K562 (cell line): ENCODE measurements around the gene POU3F1. TPM values are rescaled to one million over a fixed set of nuclear protein-coding genes. Genes with fewer than 3 reads are reported as not detected.

Experiments used
- BDP1 ChIP-seq: IDR thresholded peaks from 3 replicates; pipeline ENCODE4 v1.6.1; 2011; ENCODE audit not compliant: insufficient read length, insufficient read depth
- ETV6 ChIP-seq, 3 experiments: fragments of 150-350 bp in 1 of 3; sonication (generic) in 1 of 3; formaldehyde crosslinking in 1 of 3; IDR thresholded peaks; 2 replicates each; pipeline versions ENCODE4 v1.6.1 to v1.8.0; 2014 to 2022; ENCODE audit warnings: borderline replicate concordance in 2 of 3, low read depth in 2 of 3, antibody characterized with exemption in 1 of 3, low read length in 1 of 3, mild to moderate bottlenecking in 1 of 3, missing genetic modification reagents in 1 of 3
- HDAC1 ChIP-seq, 2 experiments: fragments of 450-650 bp; IDR thresholded peaks; 2 replicates each; pipeline ENCODE4 v1.6.1; 2016 to 2017; ENCODE audit warnings: inconsistent platforms in 1 of 2, mild to moderate bottlenecking in 1 of 2, moderate library complexity in 1 of 2
- JUN ChIP-seq, 2 experiments: sonication (generic) in 1 of 2; formaldehyde crosslinking in 1 of 2; IDR thresholded peaks; 2 replicates each; pipeline versions ENCODE4 v1.6.1 to v1.8.0; 2012 to 2022; ENCODE audit warnings: borderline replicate concordance in 2 of 2, mild to moderate bottlenecking in 2 of 2, improper control_type of control experiment in 1 of 2, low read depth in 1 of 2, low read length in 1 of 2, missing genetic modification reagents in 1 of 2
- KDM2B ChIP-seq: fragments of 250-450 bp; sonication (Bioruptor Pico); IDR thresholded peaks from 2 replicates; pipeline ENCODE4 v1.8.0; 2021; ENCODE audit warnings: mild to moderate bottlenecking, moderate library complexity
- MAFK ChIP-seq: IDR thresholded peaks from 2 replicates; pipeline ENCODE4 v1.6.1; 2011; ENCODE audit warnings: low read length, improper control_type of control experiment
- MEF2A ChIP-seq: IDR thresholded peaks from 2 replicates; pipeline ENCODE4 v1.6.1; 2011; ENCODE audit warnings: low read depth, mild to moderate bottlenecking, low read length, moderate library complexity; ENCODE audit not compliant: control insufficient read depth
- MTA3 ChIP-seq: fragments of 450-650 bp; formaldehyde crosslinking; IDR thresholded peaks from 2 replicates; pipeline ENCODE4 v1.6.1; 2017; ENCODE audit warnings: mild to moderate bottlenecking, borderline replicate concordance
- NFRKB ChIP-seq: fragments of 450-650 bp; IDR thresholded peaks from 2 replicates; pipeline ENCODE4 v1.6.1; 2016; ENCODE audit warnings: low read depth
- RERE ChIP-seq: sonication (generic); formaldehyde crosslinking; IDR thresholded peaks from 2 replicates; pipeline ENCODE4 v1.8.0; 2023; ENCODE audit warnings: missing genetic modification reagents, mild to moderate bottlenecking, borderline replicate concordance
- RFX7 ChIP-seq: fragments of 250-450 bp; sonication (Bioruptor Pico); IDR thresholded peaks from 2 replicates; pipeline ENCODE4 v1.5.1; 2021; ENCODE audit warnings: mild to moderate bottlenecking
- SMARCC2 ChIP-seq: fragments of 450-650 bp; IDR thresholded peaks from 2 replicates; pipeline ENCODE4 v1.6.1; 2017; ENCODE audit warnings: antibody characterized with exemption, moderate library complexity, mild to moderate bottlenecking, low read depth
- STAT5A ChIP-seq: IDR thresholded peaks from 2 replicates; pipeline ENCODE4 v1.6.1; 2012; ENCODE audit warnings: low read length, inconsistent platforms, borderline replicate concordance
- TCF7 ChIP-seq: sonication (generic); IDR thresholded peaks from 2 replicates; pipeline ENCODE4 v1.6.1; 2016; ENCODE audit warnings: antibody characterized with exemption, borderline replicate concordance
- ZBTB5 ChIP-seq: fragments of 450-650 bp; IDR thresholded peaks from 2 replicates; pipeline ENCODE4 v1.6.1; 2017; ENCODE audit warnings: antibody characterized with exemption
- ZNF174 ChIP-seq: fragments of 250-450 bp; sonication (Bioruptor Pico); IDR thresholded peaks from 2 replicates; pipeline ENCODE4 v1.4.0; 2020; ENCODE audit warnings: mild to moderate bottlenecking
- ZNF212 ChIP-seq: fragments of 450-650 bp; formaldehyde crosslinking; IDR thresholded peaks from 2 replicates; pipeline ENCODE4 v1.4.0; 2020; ENCODE audit warnings: mild to moderate bottlenecking
- ZNF263 ChIP-seq: sonication (generic); formaldehyde crosslinking; IDR thresholded peaks from 2 replicates; pipeline ENCODE4 v1.8.0; 2022; ENCODE audit warnings: mild to moderate bottlenecking, missing genetic modification reagents, borderline replicate concordance
- ZNF347 ChIP-seq: fragments of 450-650 bp; formaldehyde crosslinking; IDR thresholded peaks from 2 replicates; pipeline ENCODE4 v1.4.0; 2020; ENCODE audit warnings: low read depth, mild to moderate bottlenecking, moderate library complexity
- ZNF778 ChIP-seq: fragments of 450-650 bp; formaldehyde crosslinking; IDR thresholded peaks from 2 replicates; pipeline ENCODE4 v1.4.0; 2020; ENCODE audit warnings: mild to moderate bottlenecking, moderate library complexity
- ZSCAN29 ChIP-seq: fragments of 450-650 bp; IDR thresholded peaks from 2 replicates; pipeline ENCODE4 v1.6.1; 2017
- polyA plus RNA-seq, 8 experiments: library from polyadenylated mRNA; depleted of rRNA in 4 of 8; stranded (reverse) in 5 of 8; unstranded in 3 of 8; fragments of >200 nt; fragmentation: Nextera tagmentation in 2 of 8; fragmentation: Illumina TruSeq in 1 of 8; extraction: Ambion mirVana in 2 of 8; extraction: Trizol in 1 of 8; gene quantifications; 2 replicates each; pipeline versions ENCODE4 v1.2.1 to v1.2.3, GENCODE V29; 2011 to 2014; ENCODE audit warnings: inconsistent platforms in 1 of 8, missing spikeins in 1 of 8
- total RNA-seq, 7 experiments: library from RNA; depleted of rRNA in 6 of 7; stranded (reverse); fragments of >200 nt in 6 of 7; fragmentation: Illumina TruSeq in 2 of 7; extraction: Trizol in 2 of 7; gene quantifications; 2 replicates each; pipeline versions ENCODE4 v1.2.1 to v1.2.3, GENCODE V29; 2011 to 2021; ENCODE audit warnings: low replicate concordance in 1 of 7

POU3F1 gene
- total and polyA plus RNA-seq, 9 of the 15 experiments (the other 6 are each of a cell fraction or from before 2014, with no cell fraction given) = 0.09 TPM; not detected in 8

GRCh38 chr1:37999430-38000232 is 47.0 kb downstream of the POU3F1 start (continued):
- TF ChIP-seq ZNF263 = no peak
- peak; percentile 92 for TF ChIP-seq MTA3
- no peak for TF ChIP-seq ZNF778 (CRISPR knock-in tag)
- TF ChIP-seq ZNF347 (CRISPR knock-in tag) = no peak
- no peak for TF ChIP-seq RERE
- no peak for TF ChIP-seq TCF7
- no peak for TF ChIP-seq ZBTB5
- TF ChIP-seq STAT5A = peak; percentile 84
- no peak for TF ChIP-seq MAFK
- TF ChIP-seq ZSCAN29 = no peak
- TF ChIP-seq ETV6 (IDR thresholded peaks at IDR 0.05; ENCODE audit: borderline replicate concordance in 1 of 2, low read depth in 2 of 2, low read length in 1 of 2) = peak; percentile 99
- TF ChIP-seq ETV6 (CRISPR knock-in tag; IDR thresholded peaks at IDR 0.05; ENCODE audit: borderline replicate concordance) = no peak
- TF ChIP-seq SMARCC2 = peak; percentile 99
- peak; percentile 87 for TF ChIP-seq NFRKB
- TF ChIP-seq ZNF212 (CRISPR knock-in tag) = no peak
- peak in 1 of 2 experiments; percentile 87; a peak in 2 of 4 replicates for TF ChIP-seq HDAC1 (IDR thresholded peaks at IDR 0.05)
- TF ChIP-seq KDM2B (CRISPR knock-in tag) = no peak
- TF ChIP-seq RFX7 = no peak
- no peak for TF ChIP-seq BDP1
- TF ChIP-seq ZNF174 (CRISPR knock-in tag) = no peak
- TF ChIP-seq MEF2A = peak; percentile 61; the same call in 1 of the 2 replicates
- peak; percentile 99 for TF ChIP-seq JUN (IDR thresholded peaks at IDR 0.05; ENCODE audit: borderline replicate concordance, low read depth, low read length)
- no peak for TF ChIP-seq JUN (CRISPR knock-in tag; IDR thresholded peaks at IDR 0.05; ENCODE audit: borderline replicate concordance)
